HG03521 (cell line): ENCODE results near the gene RTN4.

ENCODE experiments used
- ATAC-seq: cut with Tn5 transposase; IDR thresholded peaks from one replicate; pipeline ENCODE4 v1.9.1; 2021; ENCODE audit warnings: mild to moderate bottlenecking, moderate library complexity; ENCODE audit not compliant: unreplicated experiment

The RTN4 gene

DNA sequence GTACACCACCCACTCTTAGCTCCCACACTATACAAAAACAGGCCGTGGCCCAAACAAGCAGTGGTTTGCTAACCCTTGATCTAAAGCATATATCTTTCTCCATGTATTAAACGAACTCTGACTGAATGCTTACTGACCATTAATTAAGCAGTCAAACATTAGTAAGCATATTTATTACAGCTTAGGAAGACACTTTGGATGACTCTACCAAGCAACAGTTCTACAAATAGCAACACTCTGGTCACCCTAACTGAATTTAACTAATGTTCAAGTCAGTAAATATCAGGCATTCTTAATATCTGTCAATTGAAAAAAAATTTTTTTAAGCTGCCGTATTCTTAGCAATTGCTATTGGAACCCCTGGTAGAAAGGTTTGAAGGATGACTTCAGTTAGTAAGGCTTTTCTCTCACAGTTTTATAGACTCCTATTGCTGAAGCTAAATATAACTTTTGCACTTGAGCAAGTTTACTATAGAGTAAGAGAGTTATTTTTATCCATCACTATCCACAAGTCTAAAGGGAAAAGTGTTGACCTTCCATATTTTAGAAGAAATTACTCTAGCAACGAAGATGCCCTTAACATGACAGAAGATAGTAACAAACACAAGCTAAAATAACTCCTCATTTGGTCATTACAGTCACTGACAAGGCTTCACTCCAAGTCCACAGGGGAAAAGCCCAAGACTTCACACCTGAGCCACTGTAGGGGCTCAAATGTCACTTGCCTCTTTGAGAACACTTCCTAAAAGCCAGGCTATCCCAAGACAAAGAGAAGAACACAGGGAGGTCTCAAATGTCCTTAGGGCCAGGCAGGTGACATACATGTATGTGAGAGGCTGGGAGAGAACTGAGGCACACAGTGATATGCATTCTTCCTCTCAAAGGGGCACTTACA is 74.4 kb downstream of the RTN4 start:
- no peak for ATAC-seq

DNA sequence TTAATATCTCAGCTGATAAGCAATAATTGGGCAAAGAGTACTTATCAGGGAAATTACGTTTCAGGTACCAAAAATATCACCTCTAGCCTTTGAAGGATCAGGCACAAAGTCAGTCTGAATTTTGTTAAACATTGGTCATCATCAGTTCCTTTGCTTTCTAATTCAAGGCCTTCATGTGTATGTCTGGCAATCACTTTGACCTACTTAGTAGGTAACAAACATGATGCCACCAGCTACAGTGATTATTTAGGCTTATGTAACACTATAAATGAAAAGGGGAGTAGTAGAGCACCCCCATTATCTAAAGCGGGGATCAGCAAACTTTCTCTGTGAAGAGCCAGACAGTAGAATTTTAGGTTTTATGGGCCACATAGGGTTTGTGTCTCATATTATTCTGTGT is 75.1 kb downstream of the RTN4 start:
- no peak for ATAC-seq

DNA sequence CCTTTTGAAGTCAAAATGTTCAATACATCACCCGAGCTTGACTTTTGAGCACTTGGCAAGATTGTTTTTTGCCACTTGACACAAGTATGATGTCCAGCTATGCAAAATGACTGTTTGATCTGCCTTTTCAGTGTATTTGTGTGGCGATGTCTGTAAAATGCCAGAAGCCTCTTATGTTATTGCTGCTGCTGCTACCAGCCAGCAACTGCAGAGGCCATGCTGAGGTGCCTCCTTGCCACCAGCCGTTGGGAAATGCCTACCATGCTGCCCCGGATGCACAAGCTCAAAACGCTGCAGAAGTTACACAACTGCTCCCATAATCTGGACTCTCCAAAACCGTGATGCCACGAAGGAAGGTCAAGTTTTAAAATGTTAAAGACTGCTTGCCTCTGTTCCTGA is 80.3 kb downstream of the RTN4 start:
- ATAC-seq: no peak

DNA sequence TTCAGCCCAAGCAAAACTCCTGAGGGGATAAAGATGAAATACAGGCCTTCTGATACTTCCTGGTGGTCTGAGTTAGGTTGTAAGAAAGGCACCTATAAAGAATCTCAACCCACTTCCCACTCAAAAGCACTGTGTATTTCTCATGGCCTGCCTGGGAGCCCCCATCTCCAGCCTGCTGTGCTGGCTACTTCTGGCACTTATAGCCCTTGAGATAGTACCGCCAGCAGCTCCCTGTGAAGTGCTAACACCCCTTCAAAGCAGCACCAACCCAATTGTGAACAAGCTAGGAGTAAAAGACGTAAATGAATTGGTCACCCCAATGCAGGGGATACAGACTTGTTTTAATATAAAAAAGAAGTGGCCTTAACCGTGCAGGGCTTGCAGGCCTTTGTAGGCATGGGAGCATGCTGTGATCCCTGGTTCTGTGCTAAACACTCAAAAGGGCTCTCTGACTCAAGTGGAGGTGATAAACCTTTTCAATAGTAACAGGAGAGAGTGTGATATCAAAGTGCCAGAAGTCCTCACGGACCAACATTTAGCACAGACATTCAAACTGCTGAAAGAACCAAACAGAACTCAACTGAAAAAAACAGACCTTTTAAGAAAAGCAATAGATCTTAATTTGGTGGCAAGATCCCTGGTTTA is 80.8 kb downstream of the RTN4 start:
- ATAC-seq: no peak

GRCh38 chr2:54968561-54969218 is 81.6 kb downstream of the RTN4 start:
- ATAC-seq: no peak

DNA sequence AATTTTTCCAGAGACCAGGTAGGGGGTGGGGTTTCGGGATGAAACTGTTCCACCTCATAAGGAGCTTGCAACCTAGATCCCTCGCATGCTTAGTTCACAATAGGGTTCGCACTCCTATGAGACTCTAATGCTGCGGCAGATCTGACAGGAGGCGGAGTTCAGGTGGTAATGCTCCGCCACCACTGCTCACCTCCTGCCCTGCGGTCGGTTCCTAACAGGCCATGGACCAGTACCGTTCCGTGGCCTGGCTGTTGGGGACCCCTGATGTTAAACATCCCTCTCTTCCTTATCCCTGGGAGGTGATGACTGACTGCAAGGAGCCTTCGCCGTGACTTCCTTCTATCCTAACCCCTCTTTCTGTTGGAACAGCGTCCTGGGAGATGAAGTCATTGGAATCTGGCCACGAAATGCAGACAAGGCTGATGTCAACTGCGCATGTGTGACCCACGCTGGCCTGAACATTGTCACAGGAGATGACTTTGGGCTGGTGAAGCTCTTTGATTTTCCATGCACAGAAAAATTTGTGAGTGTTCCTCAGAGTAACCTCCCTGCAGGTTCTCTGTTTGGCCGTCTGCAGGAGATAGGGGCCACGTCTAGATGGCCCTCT is 82.4 kb downstream of the RTN4 start:
- no peak for ATAC-seq

- ATAC-seq: no peak
Observed at GRCh38 chr2:54967269-54967668, 83.0 kb downstream of the RTN4 start.

DNA sequence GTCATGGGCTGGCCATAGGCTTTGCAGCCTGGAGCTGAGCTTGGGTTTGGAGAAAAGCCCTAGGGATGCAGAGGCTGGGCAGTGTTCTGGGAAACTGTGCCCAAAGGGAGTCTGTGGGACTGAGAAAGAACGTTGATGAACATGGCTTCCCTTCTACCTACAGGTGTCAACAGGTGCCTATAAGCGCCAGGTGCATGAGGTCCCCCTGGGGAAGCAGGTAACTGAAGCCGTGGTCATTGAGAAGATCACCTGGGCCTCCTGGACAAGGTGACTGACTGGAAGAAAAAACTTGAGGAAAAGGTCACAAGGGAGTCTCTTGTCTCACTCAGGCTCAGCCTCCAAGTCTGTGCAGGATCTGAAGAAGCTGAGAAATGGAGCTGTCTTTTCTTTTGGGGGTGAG is 83.4 kb downstream of the RTN4 start:
- ATAC-seq: no peak

DNA sequence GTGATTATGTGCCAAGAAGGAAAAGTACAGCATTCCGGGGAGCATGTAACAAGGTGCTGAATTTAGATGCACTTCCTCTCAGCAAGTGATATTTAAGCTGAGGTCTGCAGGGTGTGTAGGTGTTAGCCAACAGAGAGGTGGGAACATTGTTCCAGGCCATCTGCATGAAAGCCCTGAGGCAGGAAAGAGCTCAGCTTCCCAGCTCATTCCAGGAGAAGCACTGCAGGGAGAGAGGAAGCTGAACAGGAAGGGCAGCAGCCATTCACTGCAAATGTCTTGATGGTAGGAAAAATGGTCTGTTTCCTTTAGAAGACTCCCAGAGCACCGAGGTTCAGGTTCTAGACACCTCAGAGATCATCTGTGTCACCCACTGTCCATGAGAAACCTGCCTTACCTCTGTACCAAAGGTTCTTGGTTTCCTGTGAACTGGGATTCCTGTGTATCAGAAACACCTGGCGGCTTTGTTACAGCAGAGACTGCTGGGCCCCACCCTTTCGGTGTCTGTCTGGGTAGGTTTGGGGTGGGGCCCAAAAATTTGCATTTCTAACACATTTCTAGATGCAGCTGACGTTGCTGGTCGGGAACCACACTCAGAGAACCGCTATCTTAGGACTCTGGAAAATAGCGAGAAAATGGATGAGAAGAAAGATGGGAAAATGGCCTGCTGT is 84.0 kb downstream of the RTN4 start:
- ATAC-seq: no peak

DNA sequence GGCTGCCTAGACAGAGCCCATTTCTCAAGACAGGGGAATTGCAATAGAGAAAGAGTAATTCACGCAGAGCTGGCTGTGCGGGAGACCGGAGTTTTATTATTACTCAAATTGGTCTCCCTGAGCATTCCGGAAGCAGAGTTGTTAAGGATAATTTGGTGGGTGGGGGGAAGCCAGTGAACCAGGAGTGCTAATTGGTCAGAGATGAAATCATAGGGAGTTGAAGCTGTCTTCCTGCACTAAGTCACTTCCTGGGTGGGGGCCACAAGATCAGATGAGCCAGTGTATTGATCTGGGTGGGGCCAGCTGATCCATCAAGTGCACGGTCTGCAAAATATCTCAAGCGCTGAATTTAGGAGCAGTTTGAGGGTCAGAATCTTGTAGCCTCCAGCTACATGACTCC is 84.8 kb downstream of the RTN4 start:
- no peak for ATAC-seq

- no peak for ATAC-seq
Observed at GRCh38 chr2:54964816-54965215, 85.4 kb downstream of the RTN4 start.

- no peak for ATAC-seq
Observed at GRCh38 chr2:54964271-54964670, 86.0 kb downstream of the RTN4 start.

DNA sequence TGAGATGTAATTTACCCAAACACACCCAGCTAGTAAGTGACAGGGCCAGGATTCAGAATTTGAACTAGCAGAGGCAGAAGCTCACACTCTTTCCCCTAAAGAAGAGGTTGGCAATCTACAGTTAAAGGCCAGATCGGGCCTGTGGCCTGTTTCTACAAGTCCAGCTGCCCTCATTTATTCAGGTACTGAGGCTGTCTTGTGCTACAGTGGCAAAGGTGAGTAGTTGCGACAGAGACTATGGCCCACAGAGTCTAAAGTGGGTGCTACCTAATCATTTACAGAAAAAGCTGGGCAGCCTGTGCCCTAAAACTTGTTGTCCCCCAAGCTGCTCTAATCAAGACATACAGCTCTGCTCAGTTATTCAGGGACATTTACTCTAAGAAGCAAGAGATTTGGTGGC is 86.8 kb downstream of the RTN4 start:
- no peak for ATAC-seq

DNA sequence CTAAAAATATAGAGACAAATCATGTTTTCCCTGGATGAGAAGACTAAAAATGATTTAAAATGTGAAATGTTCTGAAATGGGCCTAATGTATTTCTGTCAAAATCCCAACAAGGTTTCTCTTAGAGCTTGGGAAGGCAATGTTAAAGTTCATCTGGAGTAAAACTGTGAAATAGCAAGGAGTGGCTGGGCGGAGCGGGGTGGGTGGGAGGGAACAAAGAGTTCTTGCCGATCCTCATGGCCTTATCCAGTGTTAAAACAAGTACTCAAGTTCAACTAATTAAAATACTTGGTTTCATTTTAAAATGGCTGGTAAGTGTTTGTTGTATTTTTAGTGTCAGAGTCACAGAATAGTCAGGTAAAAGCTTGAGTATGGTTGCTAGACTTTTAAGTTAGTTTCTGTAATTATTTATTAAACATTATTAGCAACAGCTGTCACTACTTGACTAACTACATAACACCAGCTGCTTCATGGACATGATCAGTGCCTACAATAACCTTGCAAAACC is 87.3 kb downstream of the RTN4 start:
- ATAC-seq: no peak

DNA sequence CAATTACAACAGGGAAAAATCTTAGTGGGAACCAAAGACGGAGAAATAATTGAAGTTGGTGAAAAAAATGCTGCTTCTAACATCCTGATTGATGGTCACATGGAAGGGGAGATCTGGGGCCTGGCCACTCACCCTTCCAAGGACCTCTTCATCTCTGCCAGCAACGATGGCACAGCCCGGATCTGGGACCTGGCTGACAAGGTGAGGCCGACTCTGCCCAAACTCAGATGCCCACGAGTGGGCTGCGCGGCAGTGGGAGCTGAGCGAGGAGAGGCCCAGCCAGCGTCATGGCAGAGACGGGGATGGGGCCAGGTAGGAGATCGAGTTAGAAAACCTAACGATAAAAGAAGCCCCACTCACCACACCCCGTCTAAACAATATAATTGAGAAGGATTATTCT is 87.7 kb downstream of the RTN4 start:
- ATAC-seq: no peak

DNA sequence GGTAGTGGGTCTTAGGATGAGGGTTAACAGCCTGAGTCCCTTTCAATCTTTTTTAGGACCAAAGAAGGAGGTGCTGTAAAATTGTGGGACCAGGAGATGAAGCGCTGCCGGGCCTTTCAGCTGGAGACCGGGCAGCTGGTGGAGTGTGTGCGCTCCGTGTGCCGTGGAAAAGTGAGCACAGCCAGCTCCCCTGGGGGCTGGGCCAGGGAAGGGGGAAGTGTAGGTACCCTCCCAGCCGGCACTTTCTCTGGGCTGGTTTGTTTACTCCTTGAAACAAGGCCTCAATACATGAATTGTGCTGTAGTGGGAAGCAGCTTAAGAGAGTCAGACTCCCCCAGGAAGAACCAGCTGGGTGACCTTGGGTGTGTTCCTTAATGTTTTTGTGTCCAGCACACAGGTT is 90.1 kb downstream of the RTN4 start:
- ATAC-seq: no peak

GRCh38 chr2:54958717-54959371 is 91.4 kb downstream of the RTN4 start:
- no peak for ATAC-seq

DNA sequence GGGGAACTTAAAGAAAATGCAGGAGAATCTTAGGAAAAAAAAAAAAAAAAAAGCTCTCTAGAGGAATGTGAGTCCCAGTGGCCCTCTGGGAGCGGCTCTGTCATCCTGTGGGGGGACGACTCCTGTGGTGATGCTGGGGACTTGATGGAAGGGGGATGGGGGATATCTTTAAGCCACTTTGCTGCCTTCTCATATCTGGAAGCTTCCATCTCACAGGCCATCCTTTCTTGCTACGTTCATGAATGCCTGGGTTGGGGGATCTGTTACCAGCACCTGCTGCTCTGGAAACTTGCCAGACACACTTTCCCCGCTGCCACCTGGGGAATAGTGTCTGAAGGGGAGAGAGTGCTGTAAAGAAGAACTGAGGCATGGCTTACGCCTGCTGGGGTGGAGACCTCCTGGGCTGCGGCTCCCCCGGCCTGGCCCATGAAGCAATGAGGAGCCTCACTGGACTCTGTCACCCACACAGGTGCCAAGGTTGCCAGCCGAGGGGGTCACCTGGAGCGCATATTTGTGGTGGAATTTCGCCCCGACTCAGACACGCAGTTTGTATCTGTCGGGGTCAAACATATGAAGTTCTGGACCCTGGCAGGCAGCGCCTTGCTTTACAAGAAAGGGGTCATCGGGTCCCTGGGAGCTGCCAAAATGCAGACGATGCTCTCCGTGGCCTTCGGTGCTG is 92.8 kb downstream of the RTN4 start:
- no peak for ATAC-seq

GRCh38 chr2:54956111-54956627 is 94.1 kb downstream of the RTN4 start:
- no peak for ATAC-seq
